Osteocyte (in vitro differentiated cells): ENCODE data around the gene UCN3. TPM values are rescaled to one million over a fixed set of nuclear protein-coding genes. Genes with fewer than 3 reads are reported as not detected.

Source experiments
- DNase-seq: peaks from one replicate; pipeline ENCODE4 v3.0.0; 2021; ENCODE audit warnings: mixed read lengths; ENCODE audit not compliant: unreplicated experiment; ENCODE audit errors: extremely low spot score
- H3K27ac Mint-ChIP-seq: one replicate; pipeline ENCODE4 v1.8.0; 2021; ENCODE audit warnings: mild to moderate bottlenecking, mixed read lengths; ENCODE audit not compliant: unreplicated experiment
- H3K27me3 Mint-ChIP-seq: one replicate; pipeline ENCODE4 v1.8.0; 2021; ENCODE audit warnings: mixed read lengths; ENCODE audit not compliant: unreplicated experiment
- H3K36me3 Mint-ChIP-seq: one replicate; pipeline ENCODE4 v1.8.0; 2021; ENCODE audit warnings: mixed read lengths; ENCODE audit not compliant: unreplicated experiment
- H3K4me1 Mint-ChIP-seq: one replicate; pipeline ENCODE4 v1.8.0; 2021; ENCODE audit warnings: mixed read lengths; ENCODE audit not compliant: unreplicated experiment
- H3K4me3 Mint-ChIP-seq: one replicate; pipeline ENCODE4 v1.8.0; 2021; ENCODE audit warnings: mild to moderate bottlenecking, moderate library complexity, mixed read lengths; ENCODE audit not compliant: unreplicated experiment
- H3K9me3 Mint-ChIP-seq: one replicate; pipeline ENCODE4 v1.8.0; 2021; ENCODE audit warnings: mixed read lengths; ENCODE audit not compliant: unreplicated experiment
- total RNA-seq: library from RNA; stranded (reverse); gene quantifications from 2 replicates; pipeline ENCODE4 v1.2.1, GENCODE V29; 2021
- TF ChIP-seq, protein P1 (sequence below): fragments of 200-600 bp; sonication (generic); IDR thresholded peaks from 2 replicates; pipeline ENCODE4 v1.5.0; 2021; ENCODE audit warnings: antibody characterized with exemption, mild to moderate bottlenecking, moderate library complexity

UCN3 gene
- total RNA-seq, 1 donor from 2014 or later: not detected

- H3K4me3 Mint-ChIP-seq: no peak overlapping the region
- no peaks in the 10 kb centered on the region for H3K36me3 Mint-ChIP-seq
- DNase-seq: no peak
- no peaks in the 10 kb centered on the region for H3K4me1 Mint-ChIP-seq
- H3K9me3 Mint-ChIP-seq: peaks cover 18% of the 10 kb centered on the region
- H3K27me3 Mint-ChIP-seq: peaks cover 9% of the 10 kb centered on the region
- H3K27ac Mint-ChIP-seq: no peak overlapping the region
- TF ChIP-seq, protein P1, sequence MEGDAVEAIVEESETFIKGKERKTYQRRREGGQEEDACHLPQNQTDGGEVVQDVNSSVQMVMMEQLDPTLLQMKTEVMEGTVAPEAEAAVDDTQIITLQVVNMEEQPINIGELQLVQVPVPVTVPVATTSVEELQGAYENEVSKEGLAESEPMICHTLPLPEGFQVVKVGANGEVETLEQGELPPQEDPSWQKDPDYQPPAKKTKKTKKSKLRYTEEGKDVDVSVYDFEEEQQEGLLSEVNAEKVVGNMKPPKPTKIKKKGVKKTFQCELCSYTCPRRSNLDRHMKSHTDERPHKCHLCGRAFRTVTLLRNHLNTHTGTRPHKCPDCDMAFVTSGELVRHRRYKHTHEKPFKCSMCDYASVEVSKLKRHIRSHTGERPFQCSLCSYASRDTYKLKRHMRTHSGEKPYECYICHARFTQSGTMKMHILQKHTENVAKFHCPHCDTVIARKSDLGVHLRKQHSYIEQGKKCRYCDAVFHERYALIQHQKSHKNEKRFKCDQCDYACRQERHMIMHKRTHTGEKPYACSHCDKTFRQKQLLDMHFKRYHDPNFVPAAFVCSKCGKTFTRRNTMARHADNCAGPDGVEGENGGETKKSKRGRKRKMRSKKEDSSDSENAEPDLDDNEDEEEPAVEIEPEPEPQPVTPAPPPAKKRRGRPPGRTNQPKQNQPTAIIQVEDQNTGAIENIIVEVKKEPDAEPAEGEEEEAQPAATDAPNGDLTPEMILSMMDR: no peak
Measured at GRCh38 chr10:5385224-5385623, 20.5 kb downstream of the UCN3 start.

DNA sequence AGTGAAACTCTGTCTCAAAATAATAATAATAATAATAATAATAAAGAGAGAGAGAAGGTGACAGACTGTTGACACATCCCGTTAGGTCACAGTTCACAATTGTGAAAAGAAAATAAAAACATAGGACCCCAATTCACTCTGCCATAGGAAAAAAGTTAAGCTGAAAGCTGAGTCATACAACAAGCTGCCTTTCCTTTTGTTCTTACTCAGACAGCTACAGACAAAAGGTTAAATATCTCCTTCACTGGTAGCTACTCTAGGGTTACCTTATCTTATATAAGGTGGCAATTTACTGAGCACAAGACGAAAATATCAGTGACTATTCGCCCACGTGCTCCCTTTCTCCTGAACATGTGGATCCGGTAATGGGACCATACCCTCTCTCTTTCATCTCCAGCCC is 22.4 kb downstream of the UCN3 start:
- H3K9me3 Mint-ChIP-seq: peaks cover 37% of the 10 kb centered on the region
- no peak for DNase-seq
- no peak overlapping the region for H3K27ac Mint-ChIP-seq
- TF ChIP-seq, protein P1: no peak
- peaks cover 9% of the 10 kb centered on the region for H3K27me3 Mint-ChIP-seq
- no peak overlapping the region for H3K4me3 Mint-ChIP-seq
- no peaks in the 10 kb centered on the region for H3K36me3 Mint-ChIP-seq
- H3K4me1 Mint-ChIP-seq: no peaks in the 10 kb centered on the region

- Mint-ChIP-seq H3K36me3 (no peaks in the 10 kb centered on the region), H3K27ac (no peak overlapping the region), H3K4me3 (no peak overlapping the region), H3K27me3 (peaks cover 6% of the 10 kb centered on the region), H3K4me1 (no peaks in the 10 kb centered on the region), H3K9me3 (peaks cover 45% of the 10 kb centered on the region)
- TF ChIP-seq, protein P1: no peak
- DNase-seq: no peak
Measured at GRCh38 chr10:5390607-5391205, 25.9 kb downstream of the UCN3 start.

DNA sequence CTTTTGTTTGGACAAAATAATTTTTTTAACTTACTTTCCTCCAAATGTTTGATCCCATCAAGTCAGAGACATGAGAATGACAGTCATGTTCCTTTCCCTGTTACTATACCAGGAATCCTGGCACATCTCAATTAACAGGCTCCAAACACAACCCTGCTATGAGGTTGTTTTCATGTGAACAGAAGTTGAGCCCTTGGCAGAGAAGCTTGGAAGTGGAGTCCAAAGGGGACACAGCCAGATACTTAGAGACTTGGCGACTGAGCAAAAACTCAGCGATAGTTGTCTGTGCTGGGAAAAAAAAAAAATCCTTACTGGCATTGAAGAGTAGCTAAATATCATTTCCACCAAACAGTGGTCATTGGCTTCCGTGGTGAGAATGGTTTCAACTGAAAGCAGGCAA is 27.0 kb downstream of the UCN3 start:
- no peak overlapping the region for H3K27ac Mint-ChIP-seq
- peaks cover 45% of the 10 kb centered on the region for H3K9me3 Mint-ChIP-seq
- TF ChIP-seq, protein P1: no peak
- no peaks in the 10 kb centered on the region for H3K36me3 Mint-ChIP-seq
- H3K4me1 Mint-ChIP-seq: no peaks in the 10 kb centered on the region
- H3K27me3 Mint-ChIP-seq: peaks cover 3% of the 10 kb centered on the region
- DNase-seq: no peak
- H3K4me3 Mint-ChIP-seq: no peak overlapping the region

GRCh38 chr10:5393529-5393928 is 28.8 kb downstream of the UCN3 start:
- Mint-ChIP-seq H3K4me1 (no peaks in the 10 kb centered on the region), H3K9me3 (peaks cover 40% of the 10 kb centered on the region), H3K27ac (no peak overlapping the region), H3K36me3 (no peaks in the 10 kb centered on the region), H3K27me3 (peaks cover 12% of the 10 kb centered on the region), H3K4me3 (no peak overlapping the region)
- DNase-seq: no peak
- TF ChIP-seq, protein P1: no peak
